Measurements from ENCODE around the gene ROCK1.

DNA sequence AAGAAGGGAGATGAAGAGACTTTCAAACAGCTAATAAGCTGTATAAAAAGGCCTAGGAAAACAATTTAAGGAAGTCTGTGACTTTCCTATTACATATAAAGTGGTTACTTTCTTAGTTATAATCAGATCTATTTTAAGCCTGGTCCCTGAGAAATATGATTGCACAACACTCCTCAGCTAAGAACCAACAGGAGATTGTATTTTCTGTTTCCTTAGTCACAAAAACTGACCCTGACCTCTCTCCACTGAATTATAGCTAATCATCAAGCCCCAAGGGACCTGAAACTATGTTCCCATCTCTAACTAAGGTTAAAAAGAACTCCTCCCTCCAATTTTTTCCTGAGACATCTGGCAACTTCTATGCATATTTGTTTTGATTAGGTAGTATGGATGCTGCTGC is 106.9 kb downstream of the ROCK1 start:
- TF ChIP-seq, protein P1, sequence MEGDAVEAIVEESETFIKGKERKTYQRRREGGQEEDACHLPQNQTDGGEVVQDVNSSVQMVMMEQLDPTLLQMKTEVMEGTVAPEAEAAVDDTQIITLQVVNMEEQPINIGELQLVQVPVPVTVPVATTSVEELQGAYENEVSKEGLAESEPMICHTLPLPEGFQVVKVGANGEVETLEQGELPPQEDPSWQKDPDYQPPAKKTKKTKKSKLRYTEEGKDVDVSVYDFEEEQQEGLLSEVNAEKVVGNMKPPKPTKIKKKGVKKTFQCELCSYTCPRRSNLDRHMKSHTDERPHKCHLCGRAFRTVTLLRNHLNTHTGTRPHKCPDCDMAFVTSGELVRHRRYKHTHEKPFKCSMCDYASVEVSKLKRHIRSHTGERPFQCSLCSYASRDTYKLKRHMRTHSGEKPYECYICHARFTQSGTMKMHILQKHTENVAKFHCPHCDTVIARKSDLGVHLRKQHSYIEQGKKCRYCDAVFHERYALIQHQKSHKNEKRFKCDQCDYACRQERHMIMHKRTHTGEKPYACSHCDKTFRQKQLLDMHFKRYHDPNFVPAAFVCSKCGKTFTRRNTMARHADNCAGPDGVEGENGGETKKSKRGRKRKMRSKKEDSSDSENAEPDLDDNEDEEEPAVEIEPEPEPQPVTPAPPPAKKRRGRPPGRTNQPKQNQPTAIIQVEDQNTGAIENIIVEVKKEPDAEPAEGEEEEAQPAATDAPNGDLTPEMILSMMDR (IDR thresholded peaks at IDR 0.05; ENCODE audit: low read depth, low read length, missing input control): no peak
- TF ChIP-seq RAD21 (IDR thresholded peaks at IDR 0.05) (no peak), TAF1 (conservative IDR thresholded peaks at IDR 0.05) (no peak), EGR1 (IDR thresholded peaks at IDR 0.05; ENCODE audit: low read depth in 2 of 2) (no peak), YY1 (IDR thresholded peaks at IDR 0.05) (no peak), RXRA (IDR thresholded peaks at IDR 0.05) (no peak), GABPA (IDR thresholded peaks at IDR 0.05 in 1 of 2, conservative IDR thresholded peaks at IDR 0.05 in 1 of 2) (no peak)
- TF ChIP-seq, protein P2, sequence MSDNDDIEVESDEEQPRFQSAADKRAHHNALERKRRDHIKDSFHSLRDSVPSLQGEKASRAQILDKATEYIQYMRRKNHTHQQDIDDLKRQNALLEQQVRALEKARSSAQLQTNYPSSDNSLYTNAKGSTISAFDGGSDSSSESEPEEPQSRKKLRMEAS (IDR thresholded peaks at IDR 0.05): no peak
- TF ChIP-seq, protein P3, sequence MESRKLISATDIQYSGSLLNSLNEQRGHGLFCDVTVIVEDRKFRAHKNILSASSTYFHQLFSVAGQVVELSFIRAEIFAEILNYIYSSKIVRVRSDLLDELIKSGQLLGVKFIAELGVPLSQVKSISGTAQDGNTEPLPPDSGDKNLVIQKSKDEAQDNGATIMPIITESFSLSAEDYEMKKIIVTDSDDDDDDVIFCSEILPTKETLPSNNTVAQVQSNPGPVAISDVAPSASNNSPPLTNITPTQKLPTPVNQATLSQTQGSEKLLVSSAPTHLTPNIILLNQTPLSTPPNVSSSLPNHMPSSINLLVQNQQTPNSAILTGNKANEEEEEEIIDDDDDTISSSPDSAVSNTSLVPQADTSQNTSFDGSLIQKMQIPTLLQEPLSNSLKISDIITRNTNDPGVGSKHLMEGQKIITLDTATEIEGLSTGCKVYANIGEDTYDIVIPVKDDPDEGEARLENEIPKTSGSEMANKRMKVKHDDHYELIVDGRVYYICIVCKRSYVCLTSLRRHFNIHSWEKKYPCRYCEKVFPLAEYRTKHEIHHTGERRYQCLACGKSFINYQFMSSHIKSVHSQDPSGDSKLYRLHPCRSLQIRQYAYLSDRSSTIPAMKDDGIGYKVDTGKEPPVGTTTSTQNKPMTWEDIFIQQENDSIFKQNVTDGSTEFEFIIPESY (IDR thresholded peaks at IDR 0.05): no peak

Data from liver (tissue), 3 donors.